Measurements from ENCODE around the gene CDK18.

The CDK18 gene

GRCh38 chr1:205521686-205522085, 17.2 kb downstream of the CDK18 start:
- no peak for DNase-seq (ENCODE audit: extremely low spot score)
- POLR2A ChIA-PET, result no interaction called here
- CTCF ChIA-PET, result interaction anchor here (0.9 kb wide), 1 partner anchor 126 kb away, joined by 4 read pairs; no protein-coding TSS in a partner anchor

GRCh38 chr1:205522692-205523091, 18.2 kb downstream of the CDK18 start:
- CTCF ChIA-PET, result interaction anchor here (0.6 to 5.3 kb wide), 5 partner anchors 11 to 187 kb away, joined by 3 to 114 read pairs (median 21); no protein-coding TSS in a partner anchor
- POLR2A ChIA-PET, result no interaction called here
- no peak for DNase-seq (ENCODE audit: extremely low spot score)
- no peak for TF ChIP-seq CTBP1 (IDR thresholded peaks at IDR 0.05; ENCODE audit: borderline replicate concordance)
- TF ChIP-seq FOXM1 (IDR thresholded peaks at IDR 0.05; ENCODE audit: borderline replicate concordance), result no peak
- no peak for TF ChIP-seq ELF4 (IDR thresholded peaks at IDR 0.05)
- TF ChIP-seq FOXA1 (IDR thresholded peaks at IDR 0.05), result no peak
- no peak for TF ChIP-seq FOXK2 (IDR thresholded peaks at IDR 0.05)
- TF ChIP-seq TARDBP (IDR thresholded peaks at IDR 0.05), result no peak
- no peak for TF ChIP-seq BHLHE40 (IDR thresholded peaks at IDR 0.05; ENCODE audit: borderline replicate concordance)
- no peak for TF ChIP-seq LEF1 (IDR thresholded peaks at IDR 0.05; ENCODE audit: borderline replicate concordance)
- no peak for TF ChIP-seq HDGF (IDR thresholded peaks at IDR 0.05; ENCODE audit: borderline replicate concordance)
- TF ChIP-seq PKNOX1 (IDR thresholded peaks at IDR 0.05), result no peak
- TF ChIP-seq NFRKB (IDR thresholded peaks at IDR 0.05), result no peak
- no peak for TF ChIP-seq SP1 (IDR thresholded peaks at IDR 0.05)

More at GRCh38 chr1:205521686-205522085, 17.2 kb downstream of the CDK18 start:
- no peak for TF ChIP-seq ARNT (IDR thresholded peaks at IDR 0.05)

DNA sequence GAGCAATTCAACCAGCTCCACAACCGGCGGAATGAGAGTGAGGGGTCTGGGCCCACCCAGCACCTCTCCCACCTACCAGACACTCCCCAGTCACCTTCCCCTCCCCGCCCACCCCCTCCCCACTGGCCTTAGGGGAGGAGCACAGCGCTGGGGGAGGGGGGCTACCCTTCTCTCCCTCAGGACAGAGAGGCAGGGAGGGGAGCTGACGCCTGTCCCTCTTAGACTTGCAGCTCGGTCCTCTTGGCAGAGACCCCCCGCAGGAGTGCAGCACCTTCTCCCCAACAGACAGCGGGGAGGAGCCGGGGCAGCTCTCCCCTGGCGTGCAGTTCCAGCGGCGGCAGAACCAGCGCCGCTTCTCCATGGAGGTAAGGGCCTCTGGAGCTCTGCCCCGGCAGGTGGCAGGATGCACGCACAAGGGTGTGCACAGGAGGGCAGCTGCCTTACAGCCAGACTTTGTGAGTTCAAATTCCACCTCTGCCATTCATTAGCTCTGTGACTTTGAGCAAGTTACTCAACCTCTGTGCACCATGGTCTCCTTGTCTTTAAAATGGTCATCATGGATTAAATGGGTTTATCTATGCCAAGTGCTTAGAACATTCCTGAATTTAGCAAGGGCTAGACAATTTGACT, 18.9 kb downstream of the CDK18 start:
- TF ChIP-seq ELF4 (IDR thresholded peaks at IDR 0.05), result no peak
- no peak for TF ChIP-seq CTBP1 (IDR thresholded peaks at IDR 0.05; ENCODE audit: borderline replicate concordance)
- TF ChIP-seq BHLHE40 (IDR thresholded peaks at IDR 0.05; ENCODE audit: borderline replicate concordance), result no peak
- TF ChIP-seq SUZ12 (IDR thresholded peaks at IDR 0.05), result no peak
- TF ChIP-seq FOXM1 (IDR thresholded peaks at IDR 0.05; ENCODE audit: borderline replicate concordance), result no peak
- TF ChIP-seq HDGF (IDR thresholded peaks at IDR 0.05; ENCODE audit: borderline replicate concordance), result no peak
- TF ChIP-seq LEF1 (IDR thresholded peaks at IDR 0.05; ENCODE audit: borderline replicate concordance), result no peak
- TF ChIP-seq FOXA1 (IDR thresholded peaks at IDR 0.05), result no peak
- no peak for TF ChIP-seq ZNF384 (IDR thresholded peaks at IDR 0.05)
- TF ChIP-seq L3MBTL2 (conservative IDR thresholded peaks at IDR 0.05), result no peak
- no peak for TF ChIP-seq ARNT (IDR thresholded peaks at IDR 0.05)
- TF ChIP-seq SP1 (IDR thresholded peaks at IDR 0.05), result no peak
- no peak for TF ChIP-seq PKNOX1 (IDR thresholded peaks at IDR 0.05)
- TF ChIP-seq NFRKB (IDR thresholded peaks at IDR 0.05), result no peak
- TF ChIP-seq FOXK2 (IDR thresholded peaks at IDR 0.05), result no peak
- no peak for TF ChIP-seq TARDBP (IDR thresholded peaks at IDR 0.05)
- no peak for DNase-seq (ENCODE audit: extremely low spot score)
- ChIA-PET POLR2A (no interaction called here), CTCF (interaction anchor here (0.9 to 5.3 kb wide), 13 partner anchors 8 to 198 kb away, joined by 3 to 114 read pairs (median 8); no protein-coding TSS in a partner anchor)

GRCh38 chr1:205523891-205524793, 19.7 kb downstream of the CDK18 start:
- peak; percentile 85 for DNase-seq (ENCODE audit: extremely low spot score)
- TF ChIP-seq NFRKB (IDR thresholded peaks at IDR 0.05), result no peak
- TF ChIP-seq ARNT (IDR thresholded peaks at IDR 0.05), result no peak
- no peak for TF ChIP-seq FOXA1 (IDR thresholded peaks at IDR 0.05)
- no peak for TF ChIP-seq SP1 (IDR thresholded peaks at IDR 0.05)
- TF ChIP-seq ZNF384 (IDR thresholded peaks at IDR 0.05), result no peak
- no peak for TF ChIP-seq PKNOX1 (IDR thresholded peaks at IDR 0.05)
- TF ChIP-seq SUZ12 (IDR thresholded peaks at IDR 0.05), result no peak
- TF ChIP-seq TARDBP (IDR thresholded peaks at IDR 0.05), result no peak
- no peak for TF ChIP-seq FOXK2 (IDR thresholded peaks at IDR 0.05)
- no peak for TF ChIP-seq L3MBTL2 (conservative IDR thresholded peaks at IDR 0.05)
- no peak for TF ChIP-seq CTBP1 (IDR thresholded peaks at IDR 0.05; ENCODE audit: borderline replicate concordance)
- TF ChIP-seq ELF4 (IDR thresholded peaks at IDR 0.05), result no peak
- no peak for TF ChIP-seq HDGF (IDR thresholded peaks at IDR 0.05; ENCODE audit: borderline replicate concordance)
- TF ChIP-seq FOXM1 (IDR thresholded peaks at IDR 0.05; ENCODE audit: borderline replicate concordance), result no peak
- no peak for TF ChIP-seq LEF1 (IDR thresholded peaks at IDR 0.05; ENCODE audit: borderline replicate concordance)
- no peak for TF ChIP-seq BHLHE40 (IDR thresholded peaks at IDR 0.05; ENCODE audit: borderline replicate concordance)
- CTCF ChIA-PET, result interaction anchor here (0.7 to 5.3 kb wide), 23 partner anchors 9 to 223 kb away, joined by 3 to 114 read pairs (median 4); no protein-coding TSS in a partner anchor
- POLR2A ChIA-PET, result interaction anchor here (1.3 kb wide), 1 partner anchor 39 kb away, joined by 3 read pairs; no protein-coding TSS in a partner anchor

DNA sequence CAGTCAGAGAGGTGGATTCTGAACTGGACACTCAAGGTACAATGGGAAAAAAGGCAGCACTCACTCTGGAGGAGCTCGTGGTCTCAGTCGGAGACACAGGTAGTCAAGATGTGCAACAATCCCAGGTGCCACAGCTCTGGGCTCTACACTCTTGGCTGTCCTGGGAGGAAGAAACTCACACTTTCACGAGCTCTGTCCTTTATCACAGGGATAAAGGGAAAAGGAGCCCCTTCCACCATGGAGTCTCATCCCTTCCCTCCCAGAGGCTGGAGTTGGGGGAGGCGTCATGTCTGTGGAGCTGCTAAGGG, 20.3 kb downstream of the CDK18 start:
- DNase-seq (ENCODE audit: extremely low spot score), result no peak
- ChIA-PET CTCF (interaction anchor here (0.6 to 5.3 kb wide), 21 partner anchors 9 to 224 kb away, joined by 3 to 114 read pairs (median 4); no protein-coding TSS in a partner anchor), POLR2A (interaction anchor here (1.3 kb wide), 1 partner anchor 40 kb away, joined by 3 read pairs; no protein-coding TSS in a partner anchor)
- TF ChIP-seq FOXK2 (IDR thresholded peaks at IDR 0.05) (no peak), ELF4 (IDR thresholded peaks at IDR 0.05) (no peak), ZNF384 (IDR thresholded peaks at IDR 0.05) (no peak), FOXM1 (IDR thresholded peaks at IDR 0.05; ENCODE audit: borderline replicate concordance) (no peak), HDGF (IDR thresholded peaks at IDR 0.05; ENCODE audit: borderline replicate concordance) (no peak), L3MBTL2 (conservative IDR thresholded peaks at IDR 0.05) (no peak), NFRKB (IDR thresholded peaks at IDR 0.05) (no peak)
